RPMI8226 (cell line): ENCODE data around the gene BHMT.
"Not testable (repeated sequence)": the region's sequence is repeated elsewhere in the genome, so short reads cannot be mapped to it uniquely, and the experiment has no call there.

Experiments
- DNase-seq: peaks from one replicate; pipeline ENCODE4 v3.0.0-alpha.2; 2015

The BHMT gene

DNA sequence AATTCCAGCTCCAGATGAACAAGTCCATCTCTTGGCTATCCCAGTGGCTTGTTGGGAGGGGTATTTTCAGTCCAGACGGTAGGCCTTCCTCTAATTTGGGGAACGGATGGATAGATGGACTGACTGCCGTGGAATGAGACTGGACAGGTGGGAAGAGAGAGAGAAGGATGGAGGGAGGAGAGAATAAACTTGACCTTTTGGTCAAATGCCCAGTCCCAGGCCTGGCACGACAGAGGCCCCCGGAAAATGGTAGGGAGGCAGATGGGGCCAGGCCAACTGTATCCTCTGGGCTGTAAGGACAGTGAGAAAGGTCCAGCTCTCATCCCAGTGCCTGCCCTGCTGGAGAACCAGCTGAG is 1.1 kb downstream of the BHMT start:
- DNase-seq, result no peak

DNA sequence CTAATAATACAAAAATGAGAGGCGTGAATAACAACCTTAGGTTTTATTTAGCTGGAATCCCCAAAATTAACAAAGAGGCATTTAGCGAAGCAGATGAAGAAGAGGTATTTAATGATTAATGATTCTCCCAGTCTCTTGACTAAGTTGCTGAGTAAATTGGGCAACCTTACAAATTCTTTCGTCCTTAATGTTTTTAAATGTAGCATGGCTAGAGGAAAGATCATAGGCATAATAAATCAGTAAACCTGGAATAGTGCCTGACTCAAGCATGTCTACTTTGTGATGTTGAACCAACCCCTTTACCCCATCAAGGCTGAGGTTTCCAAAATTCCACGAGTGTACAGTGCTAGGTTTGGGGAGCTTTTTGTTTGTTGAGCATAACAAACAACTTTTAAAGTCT is 7.9 kb downstream of the BHMT start:
- DNase-seq, result no peak

DNA sequence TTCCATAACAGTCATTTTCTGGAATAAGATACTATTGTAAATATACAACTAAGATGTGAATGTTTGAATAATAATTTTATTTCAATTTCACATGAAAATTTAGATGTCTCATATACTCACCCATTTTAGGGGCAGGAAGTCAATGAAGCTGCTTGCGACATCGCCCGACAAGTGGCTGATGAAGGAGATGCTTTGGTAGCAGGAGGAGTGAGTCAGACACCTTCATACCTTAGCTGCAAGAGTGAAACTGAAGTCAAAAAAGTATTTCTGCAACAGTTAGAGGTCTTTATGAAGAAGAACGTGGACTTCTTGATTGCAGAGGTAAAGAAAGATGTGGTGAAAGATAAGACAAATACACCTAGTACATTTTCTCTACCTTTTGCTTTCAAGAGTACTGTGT is 8.6 kb downstream of the BHMT start:
- no peak for DNase-seq

DNA sequence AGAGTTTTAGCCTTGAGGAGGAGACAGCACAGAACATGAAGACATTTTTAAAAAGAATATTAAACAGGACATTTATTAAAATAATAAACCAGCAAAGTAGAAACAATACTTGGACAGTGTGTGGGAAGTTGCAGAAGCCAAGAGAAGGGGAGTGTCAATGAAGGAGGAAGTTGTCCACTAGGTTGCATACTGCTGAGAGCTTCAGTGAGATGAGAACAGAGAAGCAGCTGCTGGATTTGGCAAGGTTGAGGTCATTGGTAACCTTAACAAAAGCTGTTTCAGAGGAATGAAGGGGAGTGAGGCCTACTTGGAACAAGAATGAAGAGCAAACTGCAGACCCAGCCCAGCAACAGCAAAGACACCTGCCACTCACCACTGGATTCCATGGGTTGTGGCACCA is 11.4 kb downstream of the BHMT start:
- no peak for DNase-seq

DNA sequence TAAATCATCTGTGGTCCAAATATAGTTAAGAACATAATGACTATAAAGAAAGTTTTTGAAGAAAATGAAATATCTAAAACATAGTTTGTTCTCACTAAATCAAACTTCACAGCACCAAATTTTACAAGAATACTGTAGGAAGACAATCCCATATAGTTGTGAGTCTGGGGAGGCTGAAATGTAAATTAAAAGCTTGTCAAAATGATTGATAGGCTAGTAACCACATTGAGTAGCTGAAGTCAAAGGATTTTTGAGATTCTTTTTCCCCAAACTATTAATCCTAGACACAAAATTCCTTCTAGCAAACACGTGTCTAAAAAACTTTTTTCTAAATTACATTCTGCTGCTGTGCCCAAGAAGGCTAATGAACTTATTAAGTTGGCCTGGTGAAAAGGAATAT is 13.0 kb downstream of the BHMT start:
- no peak for DNase-seq

- no peak for DNase-seq
Measured at GRCh38 chr5:79130781-79131180, 19.2 kb downstream of the BHMT start.

- DNase-seq, result peak; percentile 54
Measured at GRCh38 chr5:79133121-79133656, 21.6 kb downstream of the BHMT start.

DNA sequence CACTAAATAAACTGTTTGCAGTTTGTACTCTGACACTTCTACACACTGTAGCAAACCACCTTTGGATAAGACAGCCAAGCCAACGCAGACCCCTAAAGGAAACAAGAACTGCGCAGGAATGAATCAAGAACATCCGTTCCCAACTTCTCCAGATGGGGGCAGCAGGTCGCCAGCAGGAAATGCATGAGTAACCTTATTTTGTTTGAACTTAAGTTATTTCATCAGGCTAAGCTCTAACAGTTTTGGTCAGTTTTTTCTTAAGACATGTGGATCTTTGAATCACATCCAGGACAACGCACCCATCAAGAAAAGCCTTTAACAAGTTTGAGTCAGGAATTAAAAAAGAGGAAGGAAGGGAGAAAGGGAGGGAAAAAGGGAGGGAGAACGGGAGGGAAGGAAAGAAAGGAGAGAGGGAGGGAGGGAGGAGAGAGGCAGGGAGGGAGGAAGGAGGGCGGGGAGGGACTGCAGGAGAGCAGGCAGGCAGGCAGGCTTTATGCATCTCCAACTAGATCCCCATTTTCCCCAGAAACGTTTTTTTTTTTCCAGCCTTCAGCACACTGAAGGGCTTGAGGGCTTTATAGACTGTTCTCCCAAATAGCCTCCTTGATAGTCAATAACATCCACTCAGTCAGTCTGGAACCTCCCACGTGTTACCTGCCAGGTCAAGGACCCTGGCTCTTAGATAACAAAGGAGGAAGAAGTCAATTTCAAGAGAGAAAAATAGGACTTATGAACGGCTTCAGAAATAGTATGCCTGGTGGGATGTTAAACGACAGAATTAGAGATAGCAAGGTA is 22.2 kb downstream of the BHMT start:
- peak; percentile 75 for DNase-seq

DNA sequence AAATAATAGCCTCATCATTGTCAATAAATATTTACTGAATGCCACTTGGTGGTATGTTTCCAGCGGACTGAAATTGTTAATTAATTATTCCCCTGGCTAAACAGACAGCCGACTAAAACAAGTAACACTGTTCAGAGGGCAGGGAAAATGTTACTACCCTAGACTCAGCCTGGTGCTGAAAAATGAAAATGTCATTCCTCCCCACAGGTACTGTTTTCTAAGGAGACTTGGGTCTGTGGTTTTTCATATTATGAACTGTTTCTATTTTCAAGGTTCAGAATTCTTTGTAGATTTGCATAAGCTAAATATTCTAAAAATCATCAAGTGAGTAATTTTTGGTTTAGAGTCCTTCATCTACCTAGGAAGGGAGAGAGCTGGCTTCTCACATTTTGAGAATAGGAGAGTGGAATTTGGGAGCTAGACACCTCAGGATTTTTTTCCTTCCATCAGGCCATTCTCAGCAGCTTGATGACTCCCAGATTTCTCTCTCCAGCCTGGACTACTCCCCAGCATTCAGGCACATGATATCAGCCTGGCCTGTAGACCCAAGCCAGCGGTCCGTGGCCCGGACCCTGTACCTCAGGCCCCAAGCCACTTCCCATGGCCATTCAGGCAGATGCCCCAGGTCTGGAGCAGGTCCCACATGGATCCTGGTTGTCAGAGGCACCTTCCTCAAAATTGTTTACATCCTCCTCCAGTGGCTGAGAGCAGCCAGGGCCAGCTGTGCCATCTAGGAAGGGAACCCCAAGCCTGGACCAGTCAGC is 24.4 kb downstream of the BHMT start:
- DNase-seq, result no peak

DNA sequence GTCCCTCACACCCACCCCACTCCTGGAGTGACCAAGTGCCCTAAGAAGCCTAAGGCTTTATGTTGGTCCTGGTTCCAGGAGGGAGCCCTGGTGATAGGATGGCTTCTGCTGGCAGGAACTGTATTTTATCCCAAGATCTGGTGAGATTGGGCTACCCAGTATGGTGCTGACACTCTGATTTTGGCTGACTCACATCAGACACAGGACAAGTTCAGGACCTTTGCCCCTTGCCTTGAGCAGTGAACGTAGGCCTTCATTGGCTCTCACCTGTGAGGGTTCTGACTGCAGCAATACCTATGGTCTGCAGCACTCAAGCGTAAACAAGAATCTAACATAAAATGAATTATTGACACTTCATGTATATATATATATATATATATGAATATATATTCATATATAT is 25.0 kb downstream of the BHMT start:
- DNase-seq, result no peak

DNA sequence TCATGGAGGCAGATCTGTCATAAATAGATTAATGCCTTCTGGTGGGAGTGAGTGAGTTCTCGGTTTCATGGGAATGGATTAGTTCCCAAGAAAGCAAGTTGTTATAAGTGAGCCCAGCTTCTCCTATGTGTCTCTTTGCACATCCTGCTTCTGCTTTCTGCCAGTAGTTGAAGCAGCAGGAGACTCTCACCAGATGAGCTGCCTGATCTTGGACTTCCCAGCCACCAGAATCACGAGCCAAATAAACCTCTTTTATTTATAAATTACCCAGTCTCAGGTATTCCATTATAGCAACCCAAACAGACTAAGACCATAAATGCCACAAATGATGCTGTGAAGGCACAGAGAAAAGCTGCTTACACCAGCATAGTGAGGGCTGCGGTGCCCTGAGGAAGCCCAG is 28.9 kb downstream of the BHMT start:
- DNase-seq, result no peak

DNA sequence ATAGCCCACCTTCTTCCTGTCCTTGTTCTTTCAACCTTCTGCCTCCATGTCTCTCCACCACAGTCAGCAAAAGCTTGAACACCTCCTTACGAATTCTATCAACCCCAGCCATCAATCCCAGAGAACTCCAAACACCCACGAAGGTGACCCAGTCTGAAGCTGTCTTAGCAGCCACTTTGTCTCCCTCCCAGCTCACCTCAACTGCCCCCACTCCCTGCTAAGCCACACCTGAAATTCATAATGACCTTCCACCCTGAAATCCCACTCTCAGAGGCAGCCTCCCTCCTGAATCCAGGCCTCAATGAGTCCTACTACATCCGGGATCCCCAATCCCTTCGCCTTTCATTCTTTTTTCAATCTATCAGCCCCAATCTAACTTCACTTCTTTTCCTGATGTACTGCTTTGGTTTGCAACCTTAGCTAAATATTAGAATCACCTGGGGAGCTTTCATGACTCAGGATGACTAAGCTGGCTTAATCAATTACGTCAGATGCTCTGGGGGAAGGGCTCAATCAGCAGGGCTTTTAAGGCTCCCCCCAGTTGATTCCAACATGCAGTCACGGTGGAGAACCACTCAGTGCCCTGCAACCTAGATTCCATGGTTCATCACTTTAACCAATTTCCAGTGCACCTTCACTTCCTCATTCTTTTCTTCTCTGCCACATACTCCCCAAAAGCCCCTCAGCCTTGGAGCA is 32.2 kb downstream of the BHMT start:
- no peak for DNase-seq

GRCh38 chr5:79147076-79147475 is 35.5 kb downstream of the BHMT start:
- no peak for DNase-seq

DNA sequence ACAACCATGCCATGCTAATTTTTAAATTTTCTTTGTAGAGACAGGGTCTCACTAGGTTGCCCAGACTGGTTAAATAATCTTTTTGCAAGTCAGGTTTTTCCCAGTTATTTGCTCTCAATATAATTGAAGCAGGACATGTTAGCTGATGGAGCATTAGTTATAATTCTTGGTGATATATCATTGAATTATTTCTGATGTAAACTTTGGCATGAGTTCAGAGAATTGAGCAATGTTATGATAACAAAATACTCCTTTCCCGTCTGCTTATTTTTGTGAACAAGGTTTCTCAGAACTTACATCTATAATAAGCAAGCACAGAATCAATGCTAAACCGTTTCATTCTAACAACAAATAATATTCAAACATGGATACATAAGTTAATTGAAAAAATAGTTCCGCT is 37.8 kb downstream of the BHMT start:
- no peak for DNase-seq

DNA sequence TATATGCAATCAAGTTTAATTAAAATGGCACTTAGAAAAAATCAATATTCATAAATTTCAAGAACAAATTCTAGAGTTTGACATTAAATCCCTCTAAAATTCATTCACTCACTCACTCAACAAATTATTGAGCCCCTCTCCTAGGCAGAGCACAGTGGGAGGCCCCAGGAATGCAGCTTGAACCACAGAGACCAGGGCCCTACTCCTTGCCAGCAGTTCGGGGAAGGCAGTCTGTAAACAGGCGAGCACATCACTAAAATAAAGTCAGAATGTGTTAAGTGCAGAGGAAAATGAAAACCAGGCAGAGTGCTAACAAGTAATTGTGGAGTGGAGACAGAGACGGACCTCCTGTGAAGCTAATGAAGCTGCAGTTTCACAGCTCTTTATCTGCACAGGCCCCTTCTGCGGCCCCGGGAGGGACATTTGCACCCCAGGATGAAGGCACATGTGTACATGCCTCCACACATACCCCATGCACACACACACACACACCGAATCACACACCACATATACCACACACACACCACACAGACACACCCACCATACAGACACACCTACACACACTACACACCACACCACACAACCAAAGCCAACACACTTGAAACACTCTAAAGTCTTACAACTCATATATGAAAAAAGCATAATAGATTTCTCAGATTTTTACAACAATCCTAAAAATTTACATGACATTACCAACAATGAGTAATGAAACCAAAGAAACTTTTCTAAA is 40.5 kb downstream of the BHMT start:
- DNase-seq, result no peak

GRCh38 chr5:79157305-79157704 is 45.7 kb downstream of the BHMT start:
- DNase-seq, result no peak

DNA sequence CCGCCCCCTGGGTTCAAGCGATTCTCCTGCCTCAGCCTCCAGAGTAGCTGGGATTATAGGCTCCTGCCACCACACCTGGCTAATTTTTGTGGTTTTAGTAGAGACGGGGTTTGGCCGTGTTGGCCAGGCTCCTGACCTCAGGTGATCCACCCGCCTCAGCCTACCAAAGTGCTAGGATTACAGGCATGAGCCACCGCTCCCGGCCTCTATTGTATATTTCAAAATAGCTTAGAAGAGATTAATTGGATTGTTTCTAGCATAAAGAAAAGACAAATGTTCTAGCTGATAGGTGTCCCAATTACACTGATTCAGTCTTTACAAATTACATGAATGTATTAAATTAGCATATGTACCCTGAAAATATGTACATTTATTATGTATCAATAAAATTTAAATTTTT is 50.0 kb downstream of the BHMT start:
- not testable (repeated sequence) for DNase-seq

DNA sequence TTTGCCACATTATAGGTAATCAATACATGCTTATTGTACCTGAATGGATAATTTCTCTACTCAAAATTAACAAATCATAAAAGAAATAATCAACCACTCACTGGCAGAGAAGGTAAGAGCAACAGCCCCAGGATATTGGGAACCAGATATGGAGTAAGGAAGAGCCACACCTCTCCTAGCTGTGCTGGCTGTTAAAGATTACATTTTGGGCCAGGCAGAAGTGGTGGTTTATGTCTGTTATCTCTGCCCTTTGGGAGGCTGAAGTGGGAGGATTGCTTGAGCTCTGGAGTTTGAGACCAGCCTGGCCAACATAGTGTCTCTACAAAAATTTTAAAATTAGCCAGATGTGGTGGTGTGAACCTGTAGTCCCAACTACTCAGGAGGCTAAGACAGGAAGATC is 56.4 kb downstream of the BHMT start:
- DNase-seq, result no peak

- DNase-seq, result no peak
Measured at GRCh38 chr5:79170661-79171060, 59.1 kb downstream of the BHMT start.

DNA sequence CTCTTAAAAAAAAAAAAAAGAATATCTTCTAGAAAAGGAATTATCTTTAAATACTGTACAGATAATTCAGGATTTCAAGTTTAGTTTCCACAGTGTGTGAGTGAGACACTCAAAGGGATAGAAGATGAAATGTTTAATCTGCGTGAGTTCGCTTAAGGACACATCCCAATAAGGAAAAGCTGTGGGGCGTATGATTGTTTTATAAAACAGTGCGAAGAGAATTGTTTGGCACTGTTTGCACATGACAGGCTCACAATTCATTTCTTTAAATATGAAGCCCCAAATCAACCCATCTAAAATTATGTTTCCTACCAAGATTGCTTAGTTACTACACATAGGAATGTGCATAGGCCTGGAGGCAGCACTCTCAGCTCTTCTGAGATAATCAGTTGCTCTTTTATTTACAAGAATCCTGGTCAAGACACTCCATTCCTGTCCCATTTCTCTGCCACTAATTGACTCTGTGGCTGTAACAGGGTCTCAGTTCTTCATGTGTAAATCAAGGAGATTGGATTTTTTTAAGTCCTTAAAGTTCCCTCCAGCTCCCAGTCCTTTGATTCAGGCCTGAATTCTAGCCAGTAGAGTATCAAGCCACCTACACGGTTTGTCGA is 60.1 kb downstream of the BHMT start:
- no peak for DNase-seq

- no peak for DNase-seq
Measured at GRCh38 chr5:79172269-79172668, 60.7 kb downstream of the BHMT start.

- no peak for DNase-seq
Measured at GRCh38 chr5:79173626-79174025, 62.0 kb downstream of the BHMT start.

- not testable (repeated sequence) for DNase-seq
Measured at GRCh38 chr5:79180449-79180848, 68.8 kb downstream of the BHMT start.
